HG03196 (cell line): Measurements from ENCODE around the gene SWT1.
A peak's percentile ranks its signal among the peaks of the same experiment; 100 is the strongest.

ENCODE experiments used
- ATAC-seq: cut with Tn5 transposase; IDR thresholded peaks from one replicate; pipeline ENCODE4 v1.9.1; 2021; ENCODE audit not compliant: unreplicated experiment

The SWT1 gene

DNA sequence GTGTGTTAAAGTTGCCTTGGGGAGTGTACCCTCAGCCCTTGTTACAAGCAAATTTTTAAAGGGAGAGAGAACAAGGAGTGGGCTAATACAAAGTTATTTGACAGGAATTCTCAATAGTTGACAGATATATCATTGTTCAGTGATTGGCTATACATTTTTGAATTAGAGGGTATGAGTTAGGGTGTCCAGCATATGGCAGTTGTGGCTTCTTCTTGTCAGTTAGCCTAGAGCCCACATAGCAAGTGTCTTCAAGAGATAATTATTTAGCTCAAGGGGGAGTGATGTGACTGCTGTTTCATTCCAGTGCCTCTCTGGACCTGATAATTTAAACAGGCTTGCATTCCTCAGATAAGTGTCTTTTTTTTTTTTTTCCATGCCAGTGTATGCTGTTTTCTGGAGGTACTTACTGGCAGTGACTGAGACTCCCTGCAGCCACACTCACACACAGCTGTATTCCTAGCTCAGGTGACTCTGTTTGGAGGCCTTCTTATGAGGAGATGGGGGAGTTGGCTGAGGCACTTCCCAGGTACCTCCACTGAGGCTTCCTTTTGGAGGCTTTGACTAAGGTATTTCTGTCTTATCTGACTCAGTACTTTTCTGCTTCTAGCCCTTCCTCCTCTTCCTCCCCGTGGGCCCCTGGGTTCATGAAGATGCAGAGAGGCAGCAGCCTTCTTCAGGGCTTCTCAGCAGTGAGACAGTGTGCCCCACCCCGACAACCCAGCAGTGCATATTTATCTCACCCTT, 127.7 kb downstream of the SWT1 start:
- ATAC-seq, result no peak

DNA sequence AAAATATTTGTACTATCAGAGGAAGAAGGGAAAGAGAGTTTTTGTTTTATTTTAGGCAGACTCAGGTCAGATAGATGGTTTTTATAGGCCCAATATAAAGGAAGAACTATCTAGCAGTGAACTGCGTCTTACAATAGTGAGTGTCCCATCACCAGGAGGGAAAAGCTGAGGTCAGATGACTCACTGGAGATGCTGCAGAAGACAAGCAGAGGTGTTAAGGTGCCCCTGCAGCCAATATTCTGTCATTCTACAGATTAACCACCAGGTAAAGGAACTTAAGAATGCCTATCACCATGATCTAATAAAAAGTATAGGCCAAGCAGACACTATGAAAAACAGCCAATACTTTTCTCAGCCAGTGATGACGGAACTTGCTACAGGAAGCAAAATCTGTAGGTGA, 130.5 kb downstream of the SWT1 start:
- no peak for ATAC-seq

DNA sequence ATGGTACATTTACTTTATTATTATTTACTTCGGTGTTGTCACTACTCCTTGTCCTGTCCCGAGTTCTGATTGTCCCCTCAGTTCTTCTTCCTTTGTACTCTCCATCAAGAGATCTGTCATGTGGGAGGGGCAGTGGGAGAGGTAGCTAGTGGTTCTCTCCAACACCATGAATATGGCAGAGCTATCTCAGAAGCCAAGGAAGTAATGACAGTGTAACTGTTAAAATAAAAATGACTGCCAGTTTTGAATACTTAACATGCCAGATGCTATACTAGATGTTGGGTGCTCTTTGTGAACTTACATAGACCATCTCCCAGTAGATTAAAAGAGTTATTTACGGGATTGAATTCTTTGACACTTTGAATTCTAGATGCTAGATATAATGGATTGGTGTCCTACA, 131.5 kb downstream of the SWT1 start:
- ATAC-seq, result no peak

DNA sequence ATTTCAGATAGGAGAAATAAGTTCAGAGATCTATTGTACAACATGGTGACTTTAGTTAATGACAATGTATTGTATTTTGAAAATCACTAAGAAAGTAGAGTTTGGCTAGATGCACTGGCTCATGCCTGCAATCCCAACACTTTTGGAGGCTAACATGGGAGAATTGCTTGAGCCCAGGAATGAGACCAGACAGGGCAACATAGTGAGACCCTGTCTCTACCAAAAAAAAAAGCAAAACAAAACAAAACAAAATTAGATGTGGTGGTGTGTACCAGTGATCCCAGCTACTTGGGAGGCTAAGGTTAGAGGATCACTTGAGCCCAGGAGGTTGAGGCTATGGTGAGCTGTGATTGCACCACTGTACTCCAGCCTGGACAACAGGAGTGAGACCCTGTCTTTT, 132.9 kb downstream of the SWT1 start:
- no peak for ATAC-seq

DNA sequence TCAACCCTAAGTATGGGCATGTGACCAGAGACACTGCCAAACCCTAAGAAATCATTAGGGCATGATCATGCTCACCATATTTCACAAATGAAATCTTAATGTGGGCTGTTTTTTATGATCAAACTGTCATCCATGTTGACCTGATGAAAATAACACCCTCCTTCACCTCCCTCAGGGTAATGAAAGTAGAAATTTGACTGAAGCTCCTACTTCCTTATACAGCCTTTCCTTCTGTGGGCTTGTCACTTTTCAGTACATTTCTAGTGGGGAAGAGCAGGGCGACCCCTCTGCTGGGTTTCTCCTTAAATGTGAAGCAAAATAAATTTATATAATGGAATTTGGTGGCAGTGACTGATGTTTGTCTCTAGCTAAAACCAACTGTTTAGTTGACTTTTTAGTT, 134.2 kb downstream of the SWT1 start:
- ATAC-seq, result no peak

DNA sequence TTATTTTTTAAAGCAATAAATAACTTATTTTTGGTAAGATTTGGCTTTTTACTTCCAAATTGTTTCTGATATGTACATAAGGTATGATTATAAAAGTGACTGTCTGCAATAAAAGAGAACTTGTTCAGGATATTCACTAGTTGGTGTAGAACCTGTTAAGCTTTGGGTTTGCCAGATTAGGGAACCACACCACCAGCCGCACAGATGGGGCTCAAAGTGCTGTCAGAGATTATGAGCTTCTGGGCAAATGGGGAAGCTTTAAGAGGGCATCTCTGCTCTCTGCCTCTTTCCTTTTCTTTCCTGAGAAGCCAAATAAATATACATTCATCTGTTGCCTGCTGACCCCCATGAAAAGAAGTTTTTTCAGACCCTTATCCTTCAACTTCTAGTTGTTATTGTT, 134.7 kb downstream of the SWT1 start:
- ATAC-seq, result no peak

DNA sequence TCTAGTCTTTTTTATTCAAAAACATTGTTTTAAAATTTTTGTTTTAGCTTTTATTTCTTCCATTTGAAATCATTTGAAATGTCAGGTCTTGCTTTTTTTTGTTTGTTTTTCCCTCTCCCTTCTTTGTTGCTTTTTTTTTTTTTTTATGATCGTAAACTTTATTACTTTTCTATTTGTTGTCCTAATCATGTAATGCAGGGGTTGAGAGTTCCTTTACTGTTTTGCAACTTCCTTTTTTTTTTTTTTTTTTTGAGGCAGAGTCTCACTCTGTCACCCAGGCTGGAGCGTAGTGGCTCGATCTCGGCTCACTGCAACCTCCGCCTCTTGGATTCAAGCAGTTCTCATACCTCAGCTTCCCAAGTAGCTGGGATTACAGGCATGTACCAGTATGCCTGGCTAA, 135.3 kb downstream of the SWT1 start:
- ATAC-seq, result no peak

DNA sequence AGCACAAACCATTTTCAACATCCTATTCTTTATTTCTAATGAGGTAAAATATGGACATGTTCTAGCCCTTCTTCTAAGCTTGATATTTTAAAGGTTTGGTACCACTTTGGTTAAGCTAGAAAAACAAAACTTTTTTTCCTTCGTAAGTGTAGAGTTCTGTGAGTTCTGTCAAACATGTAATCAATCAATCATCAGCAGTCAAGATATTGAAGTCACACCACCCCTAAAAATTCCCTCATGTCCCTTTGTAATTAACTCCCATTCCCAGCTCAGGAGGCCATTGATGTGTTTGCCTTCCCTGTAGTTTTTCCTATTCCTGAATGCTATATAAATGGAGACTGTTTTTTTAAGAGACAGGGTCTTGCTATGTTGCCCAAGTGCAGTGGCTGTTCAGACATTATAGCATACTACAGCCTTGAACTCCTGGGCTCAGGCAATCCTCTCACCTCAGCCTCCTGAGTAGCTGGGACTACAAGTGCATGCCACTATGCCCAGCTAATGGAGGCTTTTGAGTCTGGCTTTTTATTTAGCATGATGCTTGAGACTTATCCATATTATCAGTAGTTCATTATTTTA, 137.1 kb downstream of the SWT1 start:
- no peak for ATAC-seq

DNA sequence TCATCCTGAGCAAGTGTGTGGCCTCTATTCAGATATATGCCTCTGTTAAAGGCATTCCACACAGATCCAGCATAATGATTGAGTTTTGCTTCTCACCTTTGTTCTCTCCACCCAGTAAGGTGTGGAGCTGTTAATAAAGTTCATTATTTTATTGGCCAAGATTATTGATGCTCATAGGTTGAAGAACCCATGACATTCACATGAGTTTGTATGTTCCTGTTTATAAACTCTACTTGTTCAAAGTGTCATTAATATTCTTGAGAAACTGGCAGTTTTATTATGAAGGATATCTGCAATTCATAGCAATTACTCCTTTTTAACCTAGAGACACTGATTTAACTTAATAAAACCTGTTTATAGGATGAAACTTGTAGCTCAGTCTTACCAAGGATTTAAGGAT, 138.1 kb downstream of the SWT1 start:
- ATAC-seq, result no peak

DNA sequence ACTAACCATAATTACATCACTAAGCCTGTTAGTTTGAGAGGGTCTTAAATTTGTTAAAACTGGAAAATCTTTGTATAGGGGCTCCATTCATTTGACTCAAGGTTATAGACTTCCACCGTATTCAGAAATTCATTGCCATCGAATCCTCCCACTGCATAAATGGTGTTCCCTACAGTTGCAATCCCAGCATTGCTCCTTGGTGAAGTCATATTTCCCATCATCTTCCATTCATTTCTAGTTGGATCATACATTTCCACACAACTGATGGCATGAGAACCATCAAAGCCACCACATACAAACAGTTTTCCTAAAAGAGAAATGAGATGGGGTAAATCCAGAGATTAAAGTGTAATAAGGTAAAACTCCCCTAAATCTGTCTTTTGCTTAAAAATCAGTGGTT, 141.0 kb downstream of the SWT1 start:
- no peak for ATAC-seq

DNA sequence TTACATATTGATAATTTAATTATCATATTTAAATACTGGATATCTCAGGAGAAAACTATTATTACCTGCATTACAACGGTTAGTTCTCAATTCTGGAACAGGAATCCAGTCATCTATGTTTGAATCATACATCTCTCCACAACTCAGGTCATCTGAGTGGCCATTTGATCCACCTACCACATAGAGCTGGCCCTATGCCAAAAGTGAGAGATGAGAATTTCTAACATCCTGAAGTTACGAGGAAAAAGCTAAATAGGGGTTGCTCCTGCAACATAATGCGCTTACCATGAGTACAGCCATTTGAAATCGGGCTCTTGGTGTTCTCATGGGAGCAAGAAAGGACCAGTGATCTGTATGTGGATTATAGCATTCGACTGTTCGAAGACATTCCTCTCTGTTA, 143.2 kb downstream of the SWT1 start:
- no peak for ATAC-seq

DNA sequence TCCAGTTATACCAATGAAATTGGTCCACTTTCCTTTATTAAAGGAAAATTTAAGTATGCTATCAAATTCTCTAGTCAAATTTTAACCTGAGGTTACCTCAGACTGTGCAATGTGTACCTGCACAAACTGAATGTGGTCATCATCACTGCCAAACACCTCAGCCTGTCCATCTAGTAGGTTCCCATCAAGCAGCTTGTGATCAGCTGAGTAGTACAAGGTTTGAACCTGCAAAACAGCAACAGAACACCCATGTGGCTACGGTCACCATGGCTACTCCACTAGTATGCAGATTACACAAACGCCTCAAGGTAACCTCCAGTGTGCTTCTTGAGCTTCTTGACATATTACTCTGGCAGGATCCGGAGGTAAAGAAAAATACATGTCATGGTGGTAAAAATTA, 148.5 kb downstream of the SWT1 start:
- ATAC-seq, result no peak

DNA sequence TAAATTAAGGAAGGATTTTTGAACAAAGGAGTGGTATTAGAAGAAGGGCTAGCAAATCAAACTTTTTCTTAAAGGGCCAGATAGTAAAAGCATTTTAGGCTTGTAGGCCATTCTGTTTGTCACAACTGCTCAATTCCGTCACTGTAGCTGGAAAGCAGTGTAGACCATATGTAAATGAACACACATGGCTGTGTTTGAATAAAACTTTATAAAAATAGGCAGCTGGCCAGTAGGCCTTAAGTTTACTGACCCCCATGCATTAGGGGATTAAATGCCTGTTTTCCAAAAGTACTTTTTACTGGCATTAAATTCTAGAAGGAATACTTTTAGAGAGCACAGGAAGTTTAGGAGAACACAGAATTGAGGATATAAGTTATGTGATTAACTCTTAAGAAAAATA, 151.2 kb downstream of the SWT1 start:
- no peak for ATAC-seq

DNA sequence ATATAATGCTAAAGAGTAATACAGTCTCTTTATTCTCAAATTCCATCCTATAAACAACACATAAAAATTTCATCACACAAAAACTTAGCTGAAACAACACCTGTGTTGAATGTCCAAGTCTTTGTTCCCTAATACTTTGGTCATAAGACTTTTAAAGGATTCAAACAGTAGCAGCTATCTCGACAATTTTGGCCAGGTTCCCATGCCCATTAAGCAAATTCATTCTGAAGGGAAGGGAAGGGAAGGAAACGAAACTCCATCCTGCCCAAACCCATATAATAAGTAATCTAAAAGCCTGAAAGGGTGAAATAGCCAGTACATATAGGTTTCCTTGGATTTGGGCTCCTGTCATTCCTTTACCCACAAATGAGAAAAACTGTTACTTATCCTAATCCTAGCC, 152.6 kb downstream of the SWT1 start:
- ATAC-seq, result no peak

DNA sequence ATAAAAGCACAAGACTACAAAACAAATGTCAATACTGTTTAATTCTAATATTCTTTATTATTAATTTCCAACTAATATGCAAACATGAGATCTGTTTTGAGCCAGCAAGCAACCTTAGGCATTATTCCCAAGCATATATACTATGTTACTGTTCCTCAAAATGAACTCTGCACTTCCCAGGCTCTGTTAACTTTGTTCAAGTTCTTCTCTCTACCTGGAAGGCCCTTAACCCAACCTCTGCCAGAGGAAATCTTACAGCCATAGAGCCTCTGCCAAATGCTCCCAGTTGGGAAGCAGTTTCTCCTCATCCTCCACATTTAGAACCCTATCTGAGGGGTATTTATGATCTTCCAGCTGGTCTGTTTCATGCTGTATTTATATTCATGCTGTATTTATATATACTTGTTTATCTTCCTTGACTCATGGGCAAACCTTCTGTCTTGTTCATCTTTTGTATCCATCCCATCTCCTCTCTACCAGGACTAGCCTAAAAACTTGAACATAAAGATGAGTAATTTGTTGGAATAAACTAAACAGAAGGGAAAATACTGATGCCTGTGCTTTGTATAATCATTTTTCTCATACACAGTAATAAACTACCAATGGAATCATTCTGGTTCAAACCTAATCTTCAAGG, 154.7 kb downstream of the SWT1 start:
- ATAC-seq, result no peak

DNA sequence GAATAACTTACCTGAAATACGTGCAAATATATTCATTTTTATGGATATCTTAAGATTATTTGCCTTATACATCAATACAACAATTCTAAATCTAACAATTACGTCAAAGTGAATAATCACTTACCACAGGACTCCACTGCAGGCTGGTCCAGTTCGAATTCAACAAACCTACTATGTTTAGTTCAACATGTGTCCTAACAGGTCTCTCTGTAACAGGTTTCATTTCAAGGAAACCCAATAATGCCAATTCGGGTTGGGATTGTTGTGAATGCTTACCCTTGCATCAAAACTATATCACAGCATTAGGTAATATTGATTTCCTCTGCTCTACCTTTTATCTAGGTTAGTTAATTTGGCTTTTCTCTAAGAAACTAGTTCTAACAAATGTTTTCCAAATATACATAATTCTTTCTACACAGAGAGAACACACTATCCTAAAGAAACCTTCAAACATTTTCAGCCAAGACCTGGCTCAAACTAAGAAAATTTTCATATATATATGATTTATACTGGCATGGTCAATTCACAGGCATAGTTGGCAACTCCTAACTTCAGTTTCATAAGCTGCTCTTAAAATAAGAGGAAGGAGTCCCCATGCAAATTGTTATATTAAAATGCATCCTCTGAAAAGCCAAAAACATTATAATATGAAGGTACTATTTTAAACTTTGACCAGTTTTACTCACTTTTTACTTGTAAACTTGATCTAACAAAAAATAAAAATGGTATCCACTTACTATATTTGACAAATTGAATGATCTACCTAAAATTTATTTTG, 155.6 kb downstream of the SWT1 start:
- ATAC-seq, result no peak

DNA sequence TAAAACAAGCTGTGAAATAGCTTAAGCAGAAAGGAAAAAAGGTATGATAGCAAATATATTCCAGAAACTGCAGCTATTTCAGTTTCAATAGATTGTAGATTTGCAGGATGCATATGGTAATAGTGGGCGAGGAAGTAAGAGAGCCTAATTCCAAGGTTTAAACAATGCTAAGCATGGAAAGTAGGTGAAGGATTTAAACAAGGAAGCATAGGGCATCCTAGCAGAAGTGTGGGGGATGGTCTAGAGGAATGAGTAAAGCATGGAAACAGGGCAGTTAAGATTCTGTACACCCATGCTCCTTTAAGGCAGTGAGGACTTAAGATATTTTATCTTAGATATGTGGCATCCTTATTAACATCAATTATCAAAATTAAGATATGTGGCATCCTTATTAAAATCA, 157.4 kb downstream of the SWT1 start:
- ATAC-seq, result no peak

DNA sequence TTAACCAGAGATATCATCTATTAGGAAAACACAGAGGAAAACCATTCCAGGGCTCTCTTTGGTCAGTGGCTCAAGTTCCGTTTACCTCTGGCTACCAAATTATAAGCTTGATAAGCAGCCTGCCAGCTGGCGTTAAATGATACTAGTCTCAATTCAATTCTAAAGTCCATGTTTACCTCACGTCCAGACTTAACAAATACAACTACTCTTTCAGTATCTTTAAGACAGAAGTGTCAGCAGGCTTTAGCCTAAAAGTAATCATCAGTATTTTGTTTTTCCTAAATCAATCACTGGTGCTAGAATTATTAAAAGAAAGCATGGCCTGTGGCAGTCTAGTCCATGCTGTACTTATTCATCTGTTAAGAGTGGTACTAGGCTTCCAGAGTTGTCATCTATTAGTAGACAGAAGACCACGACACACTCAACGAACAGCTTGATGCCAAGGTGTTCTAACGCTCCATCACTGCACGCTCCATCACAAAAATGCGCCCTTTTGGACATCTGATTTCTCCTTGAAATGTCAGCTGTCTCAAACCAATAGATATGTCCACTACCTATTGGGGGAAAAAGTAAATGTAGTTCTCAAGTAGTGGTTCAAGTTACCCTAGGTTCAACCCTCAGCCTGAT, 158.6 kb downstream of the SWT1 start:
- ATAC-seq, result no peak

DNA sequence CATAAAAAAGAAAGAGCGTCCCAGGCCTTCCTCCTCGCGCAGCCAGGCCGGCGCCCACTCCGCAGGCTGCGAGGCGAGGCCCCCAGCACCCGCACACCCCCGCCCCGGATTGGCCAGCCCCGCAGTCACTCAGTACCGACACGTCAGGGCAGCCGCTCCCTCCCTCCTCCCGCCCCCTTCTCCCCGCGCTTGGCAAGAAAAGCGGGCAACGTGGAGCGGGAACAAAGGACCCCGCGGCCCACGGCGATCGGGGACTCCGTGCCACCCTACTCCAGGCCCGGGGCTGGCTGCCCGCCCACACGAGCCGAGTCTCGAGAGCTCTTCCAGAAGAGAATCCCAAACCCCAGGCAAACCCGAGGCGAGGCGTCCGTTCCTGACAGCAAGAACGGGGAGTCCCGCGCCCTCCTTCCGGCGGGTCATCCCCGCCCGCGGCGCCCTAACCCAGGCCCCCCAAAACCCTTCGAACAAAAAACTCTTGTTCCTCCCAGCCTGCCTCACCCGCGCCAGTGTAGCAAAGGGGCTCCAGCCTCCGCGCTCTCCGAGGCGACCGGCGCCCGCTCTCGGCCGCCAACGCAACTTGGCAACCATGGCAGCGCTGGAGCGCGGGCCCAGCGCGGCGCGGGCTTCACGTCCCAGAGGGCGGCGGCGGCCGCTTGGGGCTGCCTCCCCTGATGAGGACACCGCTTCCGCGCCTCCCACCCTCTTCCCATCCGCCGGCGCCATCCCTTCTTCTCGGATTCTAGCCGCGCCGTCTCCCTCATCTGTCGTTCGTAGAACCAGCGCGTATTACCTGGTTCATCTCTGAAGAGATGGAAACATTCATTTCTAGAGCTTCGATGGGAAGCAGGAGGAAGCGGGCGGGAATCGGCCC, 159.4 kb downstream of the SWT1 start:
- ATAC-seq, result peak; percentile 54
